IPS DF 4.7 (cell line): ENCODE data around the gene KIFBP.

Experiments
- DNase-seq: peaks from one replicate; pipeline ENCODE4 v3.0.0-alpha.2; 2013; ENCODE audit warnings: low spot score; ENCODE audit errors: extremely low read depth

Gene KIFBP

GRCh38 chr10:69051303-69051702 lies 62.7 kb downstream of the KIFBP start:
- DNase-seq: no peak

DNA sequence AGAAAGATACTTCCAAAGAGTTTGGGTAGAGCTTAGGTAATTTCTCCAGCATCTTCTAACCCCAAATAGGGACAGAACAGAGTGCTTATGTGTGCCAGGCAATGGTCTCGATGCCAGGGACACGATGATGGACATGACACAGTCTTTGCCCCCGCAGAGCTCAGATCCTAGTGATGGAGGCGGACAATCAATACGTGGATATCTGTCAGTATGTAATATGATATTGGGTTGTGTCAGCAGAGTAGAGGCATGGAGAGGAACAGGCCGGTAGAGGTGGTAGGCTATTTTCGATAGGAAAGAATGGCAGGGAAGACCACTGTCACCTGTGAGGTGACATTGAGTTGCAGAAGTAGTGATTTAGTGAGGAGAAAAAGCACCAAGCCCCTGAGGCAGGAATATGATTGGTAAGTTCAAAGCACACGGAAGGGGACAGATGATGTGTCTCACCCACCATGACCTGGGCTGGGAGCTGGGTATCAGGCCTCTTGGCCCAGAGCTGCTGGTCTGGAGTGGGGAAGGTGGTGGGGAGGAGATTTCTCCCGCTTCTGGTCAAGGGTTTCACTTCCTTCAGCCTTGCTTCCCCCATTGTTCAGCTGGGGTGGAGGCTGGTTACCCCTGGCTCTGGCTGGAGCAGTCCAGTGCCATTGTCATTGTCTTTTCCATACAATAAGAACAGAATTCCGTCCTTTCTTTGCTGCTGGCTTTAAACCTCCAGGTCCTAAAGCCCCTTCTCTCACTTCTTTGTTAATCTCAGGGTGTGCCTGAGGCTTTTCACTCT lies 63.3 kb downstream of the KIFBP start:
- DNase-seq: no peak

DNA sequence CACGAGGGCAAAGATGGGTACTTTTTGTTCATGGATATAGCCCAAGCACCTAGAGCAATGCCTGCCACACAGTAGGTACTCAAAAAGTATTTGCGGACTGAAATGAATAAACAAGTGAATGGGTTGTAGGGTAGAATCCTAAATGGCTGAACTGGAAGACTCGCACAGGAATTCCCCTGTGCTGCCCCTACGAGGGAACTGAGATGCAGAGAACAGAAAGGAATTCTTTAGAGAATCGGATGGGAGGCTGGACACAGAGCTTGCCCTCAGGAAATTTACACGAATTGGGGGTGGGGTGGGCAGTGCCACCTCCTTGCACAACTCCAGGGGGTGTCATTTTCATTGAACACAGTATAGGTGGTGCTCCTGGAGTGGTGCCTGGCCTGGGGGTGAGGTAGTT lies 64.1 kb downstream of the KIFBP start:
- DNase-seq: no peak

- DNase-seq: no peak
Observed at GRCh38 chr10:69055241-69055640, 66.6 kb downstream of the KIFBP start.

DNA sequence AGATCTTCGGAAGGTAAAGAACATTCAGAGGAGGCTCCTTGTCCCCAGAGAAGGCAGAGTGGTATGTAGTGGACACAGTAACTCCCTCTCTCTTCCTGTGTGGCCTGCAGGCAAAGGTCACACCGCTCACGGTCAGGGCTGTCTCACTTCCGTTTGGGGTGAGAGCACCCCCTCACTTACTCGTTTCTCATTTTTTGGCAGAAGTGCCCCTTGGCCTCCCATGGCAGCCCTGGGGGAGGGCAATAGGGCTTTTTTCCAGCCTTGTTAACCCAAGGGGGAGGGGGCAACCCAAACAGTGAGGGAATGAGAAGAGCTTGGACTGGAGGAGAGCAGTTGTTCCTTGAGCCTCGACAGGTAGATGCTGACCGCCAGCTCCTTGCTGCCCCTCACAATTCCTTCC lies 67.5 kb downstream of the KIFBP start:
- DNase-seq: no peak

DNA sequence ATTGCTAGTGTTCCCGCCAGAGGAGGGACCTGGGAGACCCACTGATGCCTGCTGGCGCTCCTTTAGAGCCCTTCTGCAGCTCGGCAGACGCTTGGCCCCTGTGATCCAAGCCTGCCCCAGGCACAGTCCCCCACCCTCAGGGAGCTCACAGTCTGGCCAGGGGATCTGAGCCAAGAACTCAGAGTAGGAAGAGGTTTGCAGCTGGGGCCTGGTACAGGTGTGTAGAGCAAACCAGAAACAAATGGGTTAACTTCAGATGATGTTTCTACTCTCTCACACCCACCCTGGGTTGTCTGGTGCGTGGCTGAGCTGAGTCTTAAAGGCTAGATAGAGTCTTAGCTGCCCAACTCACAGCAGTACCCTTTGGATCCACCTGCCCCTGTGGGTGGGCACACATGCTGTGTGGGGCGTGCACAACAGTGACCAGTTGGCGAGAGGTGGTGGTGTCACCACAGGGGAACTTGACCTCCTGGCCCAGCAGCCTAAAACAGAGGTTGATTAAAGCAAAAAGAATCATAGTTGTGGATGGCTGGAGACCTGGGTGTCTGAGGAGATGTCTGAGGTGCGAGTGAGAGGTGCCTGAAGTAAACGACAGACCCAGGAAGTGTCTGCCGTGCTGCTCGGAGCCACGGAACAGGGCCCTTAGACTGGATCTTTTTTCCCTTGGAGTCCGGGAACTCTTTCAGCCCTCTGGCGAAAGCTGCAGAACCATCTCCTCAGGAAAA lies 68.1 kb downstream of the KIFBP start:
- DNase-seq: no peak

DNA sequence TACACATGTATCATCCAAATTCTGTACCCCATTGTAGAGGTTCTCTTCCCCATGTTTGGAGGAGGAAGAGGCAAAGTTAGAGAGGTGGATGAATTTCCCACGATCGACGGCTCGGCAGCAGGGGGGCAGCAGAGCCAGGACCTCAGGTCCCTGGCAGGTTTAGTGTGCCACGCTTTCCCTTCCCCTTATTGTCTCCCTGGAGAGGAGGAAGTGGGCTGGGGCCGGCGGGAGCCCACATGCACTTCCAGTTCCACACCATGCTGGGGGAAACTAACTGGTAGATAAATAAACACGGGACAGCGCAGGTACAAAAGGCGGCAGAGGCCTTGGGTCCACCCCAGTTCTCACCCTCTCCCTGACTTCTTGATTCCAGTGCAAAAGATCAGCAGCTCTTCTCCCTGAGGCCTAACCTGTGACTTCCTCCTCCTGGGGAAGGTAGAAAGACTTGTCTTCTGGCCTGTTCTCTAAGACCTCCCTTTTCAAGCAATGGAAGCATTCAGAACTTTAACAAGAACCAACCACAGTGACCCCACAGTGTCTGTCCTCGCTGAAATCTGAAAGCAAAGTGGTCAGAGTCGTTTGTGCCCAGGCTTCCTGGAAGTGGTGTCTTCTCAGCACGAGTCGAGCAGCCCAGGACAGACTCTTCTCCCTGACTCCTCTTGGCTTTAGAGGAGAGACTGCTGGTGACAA lies 68.8 kb downstream of the KIFBP start:
- DNase-seq: no peak

DNA sequence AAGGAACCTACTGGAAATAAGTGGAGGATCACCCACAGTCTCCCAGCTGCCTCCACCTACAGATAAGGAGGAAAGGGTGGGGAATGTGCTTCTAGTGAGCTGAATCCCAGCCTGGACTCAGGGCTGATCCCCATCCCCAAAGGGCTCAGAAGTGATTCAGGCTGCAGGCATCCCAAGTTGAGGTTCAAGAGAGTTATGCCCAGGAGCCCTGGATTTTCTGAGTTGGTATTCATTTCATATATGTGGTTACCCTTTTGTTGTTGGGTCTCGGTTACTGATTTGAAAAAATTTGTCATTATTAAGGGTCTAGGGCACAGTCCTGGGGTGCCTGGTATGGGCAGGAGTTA lies 69.3 kb downstream of the KIFBP start:
- no peak for DNase-seq

- no peak for DNase-seq
Observed at GRCh38 chr10:69060127-69060798, 71.7 kb downstream of the KIFBP start.

- no peak for DNase-seq
Observed at GRCh38 chr10:69061305-69062161, 72.9 kb downstream of the KIFBP start.

DNA sequence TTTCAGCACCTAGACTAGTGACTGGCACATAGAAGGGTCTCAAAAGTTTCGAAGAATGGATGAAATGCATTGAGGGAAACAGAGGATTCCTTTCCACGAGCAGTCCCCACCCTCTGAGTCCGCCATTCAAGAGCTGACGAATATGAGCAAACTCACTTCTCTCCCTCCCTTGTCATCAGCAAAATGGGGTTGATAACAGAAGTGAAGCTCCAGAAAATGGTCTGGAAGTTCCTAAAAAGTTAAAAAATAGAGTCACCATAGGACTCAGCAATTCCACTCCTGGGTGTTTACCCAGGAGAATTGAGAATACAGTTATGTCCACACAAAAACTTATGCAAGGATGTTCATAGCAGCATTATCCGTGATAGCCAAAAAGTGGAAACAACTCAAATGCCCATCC lies 74.3 kb downstream of the KIFBP start:
- DNase-seq: no peak

GRCh38 chr10:69064762-69065328 lies 76.2 kb downstream of the KIFBP start:
- no peak for DNase-seq

DNA sequence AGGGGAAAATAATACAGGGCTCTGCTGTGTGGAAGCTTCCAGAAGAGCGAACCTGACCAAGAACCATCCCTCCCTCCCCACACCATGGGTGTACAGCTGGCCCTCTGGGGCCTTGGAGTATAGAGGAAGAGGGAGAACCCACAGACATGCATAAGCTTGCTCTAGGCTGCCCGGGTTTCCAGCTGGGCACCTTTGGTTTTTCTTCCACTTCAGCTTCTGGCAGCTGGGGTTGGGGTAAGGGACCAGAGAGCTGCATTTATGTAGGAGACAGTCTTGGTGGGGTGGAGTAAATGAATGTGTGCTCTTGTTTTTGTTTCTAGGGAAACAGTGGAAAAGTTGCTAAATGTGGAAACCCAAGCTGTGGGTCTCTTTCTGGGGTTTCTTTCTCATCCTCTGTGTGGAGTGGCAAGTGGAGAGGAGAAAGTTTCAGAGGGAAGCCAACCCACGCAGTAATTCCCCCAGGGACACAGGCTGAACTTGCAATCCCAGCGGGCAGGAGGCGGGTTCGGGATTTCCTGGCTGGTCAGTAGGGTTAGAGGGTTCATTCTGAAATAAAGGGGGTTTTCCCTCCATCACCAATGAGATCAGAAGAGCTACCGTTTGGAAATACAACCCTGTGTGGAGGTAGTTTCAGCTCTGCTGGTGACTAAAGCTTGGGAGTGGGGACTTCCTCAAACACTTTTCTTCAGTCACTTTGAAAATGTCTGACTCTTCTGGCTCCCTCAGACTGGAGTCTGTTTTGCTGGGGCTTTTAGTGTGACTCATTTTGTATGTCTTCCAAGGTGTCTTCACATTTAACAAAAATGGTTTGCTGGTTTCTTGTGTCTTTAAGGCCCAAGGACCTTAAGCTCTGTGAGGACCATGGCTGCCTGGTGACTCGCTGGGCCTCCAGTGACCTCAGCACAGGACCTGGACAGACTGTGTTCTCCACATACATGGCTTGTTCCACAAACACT lies 77.1 kb downstream of the KIFBP start:
- no peak for DNase-seq
